A204.1 (cell line): Measurements from ENCODE around the gene TTC1.

Experiments
- FAIRE-seq: peaks from 2 replicates; lab custom pipeline; 2012; peaks lifted over from hg19 to GRCh38; lab: Jason Lieb, UNC

Gene TTC1

DNA sequence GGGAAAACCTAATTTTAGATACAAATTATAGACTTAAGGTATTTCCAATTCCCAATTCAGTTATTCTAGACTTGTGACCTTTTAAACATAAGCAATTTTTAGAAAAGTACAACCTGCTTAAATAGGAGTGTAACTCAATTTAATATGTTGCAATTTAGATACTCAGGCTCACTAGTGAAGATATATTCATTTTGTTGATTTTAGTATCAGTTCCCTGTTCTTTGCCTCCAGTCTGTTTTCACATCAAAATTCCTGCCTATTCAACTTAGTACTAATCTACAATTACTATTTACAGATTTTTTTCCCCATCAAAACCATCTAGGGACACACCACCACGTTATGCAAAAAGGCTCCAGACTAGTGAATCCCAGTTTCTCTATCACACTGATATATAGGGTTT lies 79.9 kb downstream of the TTC1 start:
- FAIRE-seq: no peak

- no peak for FAIRE-seq
Observed at GRCh38 chr5:160089531-160089930, 80.6 kb downstream of the TTC1 start.

GRCh38 chr5:160090059-160090458 lies 81.1 kb downstream of the TTC1 start:
- FAIRE-seq: peak; percentile 51

DNA sequence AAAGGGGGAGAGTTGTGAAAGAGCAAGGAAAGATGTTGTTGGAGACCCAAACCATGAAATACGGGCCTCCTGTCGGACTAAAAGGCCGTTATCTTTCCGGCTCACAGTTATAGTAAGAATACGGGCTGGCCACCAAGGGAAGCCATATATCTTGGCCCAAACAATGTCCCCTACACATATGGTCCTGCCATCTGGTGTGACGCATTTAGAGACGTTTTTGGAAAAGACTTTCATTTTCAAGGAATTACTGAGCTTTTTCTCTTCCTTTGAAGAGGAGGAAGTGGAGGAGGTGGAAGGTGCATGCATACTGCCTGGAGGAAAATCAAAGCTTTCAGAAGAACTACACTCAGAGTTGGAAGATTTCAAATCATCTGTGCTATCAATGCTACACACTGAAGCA lies 83.6 kb downstream of the TTC1 start:
- no peak for FAIRE-seq

DNA sequence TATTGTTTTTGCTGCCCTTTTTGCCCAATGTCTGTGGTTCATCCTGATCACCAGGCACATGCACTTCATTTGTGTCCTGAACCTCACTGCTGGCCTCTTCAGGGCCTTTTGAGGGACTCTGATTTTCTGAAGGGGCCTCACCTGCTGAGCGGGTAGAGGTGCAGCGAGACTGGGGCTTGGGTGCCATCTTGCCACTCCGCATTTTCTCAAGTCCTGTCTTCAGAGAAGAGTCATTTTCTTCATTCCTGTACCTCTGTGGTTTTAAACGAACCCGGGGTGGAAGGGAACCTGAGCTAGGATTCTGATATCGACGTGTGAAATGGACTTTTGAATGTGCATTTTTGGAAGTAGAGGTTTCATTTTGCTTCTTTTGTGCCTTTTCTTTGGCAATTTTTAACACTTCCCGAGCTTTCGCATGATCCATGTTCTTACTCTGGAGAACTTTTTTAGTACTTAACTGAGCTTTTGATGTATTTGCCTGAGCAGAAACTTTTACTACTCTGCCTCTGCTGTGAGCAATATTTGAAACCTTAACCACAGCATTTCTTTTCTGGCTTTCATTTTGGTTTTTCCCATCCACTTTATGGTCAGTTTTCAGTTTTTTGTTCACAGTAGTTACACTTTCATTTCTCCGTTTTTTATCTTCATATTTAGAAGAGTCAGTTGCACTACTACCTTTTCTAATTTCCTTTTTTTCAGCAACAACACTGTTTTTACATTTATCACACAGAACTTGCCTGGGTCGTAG lies 84.2 kb downstream of the TTC1 start:
- no peak for FAIRE-seq

DNA sequence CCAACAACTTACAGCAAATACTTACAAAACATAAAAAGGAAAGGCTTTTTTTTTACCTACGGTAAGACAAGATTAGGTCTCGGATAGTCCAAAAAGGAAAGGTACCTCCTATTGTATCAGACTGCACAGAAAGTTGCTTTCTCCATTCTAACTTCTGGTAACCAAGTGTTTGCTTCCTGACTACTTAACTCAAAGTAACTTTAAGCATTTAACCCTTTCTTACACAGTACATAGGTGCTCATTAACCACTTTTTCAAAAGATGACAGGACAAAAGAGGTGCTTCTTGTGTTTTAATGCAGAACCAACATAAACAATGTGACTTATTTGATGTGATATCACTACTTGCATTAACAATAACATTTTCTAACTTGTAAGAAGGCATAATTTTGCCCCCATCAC lies 87.2 kb downstream of the TTC1 start:
- no peak for FAIRE-seq

DNA sequence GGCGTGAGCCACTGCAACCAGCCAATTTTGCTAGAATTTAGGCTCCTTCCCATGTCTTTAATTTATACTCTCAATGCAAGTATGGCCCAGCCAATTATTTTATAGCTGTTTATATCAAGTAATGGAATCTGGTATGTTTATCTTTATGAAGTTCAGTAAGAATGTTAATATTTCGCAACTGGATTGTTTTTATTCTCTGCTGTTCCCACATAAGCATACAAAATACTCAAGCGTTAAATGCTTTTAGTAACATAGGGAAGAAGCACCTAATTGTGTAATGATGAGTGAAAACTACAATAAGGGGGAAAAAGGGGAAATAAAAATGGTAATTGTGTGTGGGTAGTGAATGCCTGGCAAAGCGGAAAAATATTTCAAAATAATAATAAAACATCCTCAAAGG lies 89.1 kb downstream of the TTC1 start:
- no peak for FAIRE-seq

GRCh38 chr5:160105686-160106360 lies 96.9 kb downstream of the TTC1 start:
- FAIRE-seq: no peak

DNA sequence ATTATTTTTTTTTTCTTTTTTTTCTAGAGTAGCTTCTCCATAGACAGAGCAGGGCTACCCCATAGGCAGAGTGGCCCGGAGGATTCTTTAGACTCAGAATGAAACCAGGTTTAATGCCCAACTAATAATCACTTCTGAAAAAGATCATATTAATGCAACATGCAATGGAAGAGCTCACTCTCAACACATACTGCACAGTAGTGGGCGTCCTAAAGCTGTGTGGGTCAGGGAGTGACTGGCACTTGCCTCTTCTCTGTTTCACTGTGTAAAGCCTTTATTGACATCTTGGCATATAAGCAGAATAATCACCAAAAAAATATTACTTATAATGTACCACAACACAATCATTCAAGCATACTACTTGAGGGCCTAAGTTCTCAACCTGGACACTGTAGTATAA lies 99.2 kb downstream of the TTC1 start:
- FAIRE-seq: no peak
